HG03558 (cell line): ENCODE data around the gene DCUN1D5.

ENCODE experiments used
- ATAC-seq: cut with Tn5 transposase; IDR thresholded peaks from one replicate; pipeline ENCODE4 v1.9.1; 2021; ENCODE audit warnings: moderate number of reproducible peaks; ENCODE audit not compliant: unreplicated experiment; ENCODE audit errors: extremely low read depth

Gene DCUN1D5

GRCh38 chr11:103091801-103092524, at the start of gene DCUN1D5:
DCUN1D5 (minus strand) TSS chr11:103092160; CDS start chr11:103091872, 288 bp downstream.
- ATAC-seq: peak; percentile 99

GRCh38 chr11:103125462-103125861, 33.5 kb upstream of the DCUN1D5 start:
- no peak for ATAC-seq

- no peak for ATAC-seq
These were observed 22.9 kb upstream of the DCUN1D5 start for GRCh38 chr11:103114836-103115235.

GRCh38 chr11:103112364-103112763, 20.4 kb upstream of the DCUN1D5 start:
- no peak for ATAC-seq

GRCh38 chr11:103111400-103111799, 19.4 kb upstream of the DCUN1D5 start:
- no peak for ATAC-seq

GRCh38 chr11:103110391-103110790, 18.4 kb upstream of the DCUN1D5 start:
- no peak for ATAC-seq

GRCh38 chr11:103109818-103110388, 17.9 kb upstream of the DCUN1D5 start:
- no peak for ATAC-seq

GRCh38 chr11:103108933-103109817, 17.2 kb upstream of the DCUN1D5 start, which contains the start of gene DYNC2H1:
DYNC2H1 (plus strand) TSS chr11:103109426; CDS start chr11:103109575, 149 bp downstream.
- peak; percentile 100 for ATAC-seq

GRCh38 chr11:103097279-103097678, 5.3 kb upstream of the DCUN1D5 start:
- no peak for ATAC-seq

GRCh38 chr11:103091064-103091800, 728 bp downstream of the DCUN1D5 start:
- no peak for ATAC-seq

- no peak for ATAC-seq
These were observed 5.5 kb downstream of the DCUN1D5 start for GRCh38 chr11:103086461-103086860.

GRCh38 chr11:103085758-103086365, 6.1 kb downstream of the DCUN1D5 start:
- no peak for ATAC-seq

- ATAC-seq: no peak
These were observed 12.1 kb downstream of the DCUN1D5 start for GRCh38 chr11:103079833-103080232.

GRCh38 chr11:103078710-103079109, 13.2 kb downstream of the DCUN1D5 start:
- no peak for ATAC-seq

GRCh38 chr11:103077554-103077953, 14.4 kb downstream of the DCUN1D5 start:
- no peak for ATAC-seq

GRCh38 chr11:103076361-103076760, 15.6 kb downstream of the DCUN1D5 start:
- no peak for ATAC-seq

- no peak for ATAC-seq
These were observed 21.0 kb downstream of the DCUN1D5 start for GRCh38 chr11:103071008-103071407.

- no peak for ATAC-seq
These were observed 21.8 kb downstream of the DCUN1D5 start for GRCh38 chr11:103070142-103070541.

GRCh38 chr11:103069367-103069766, 22.6 kb downstream of the DCUN1D5 start:
- no peak for ATAC-seq

GRCh38 chr11:103067118-103067517, 24.8 kb downstream of the DCUN1D5 start:
- ATAC-seq: no peak
